ENCODE data around the gene APBA2.

APBA2 gene

GRCh38 chr15:28896951-28897350 is 11.2 kb downstream of the APBA2 start:
- peak; percentile 83 for DNase-seq (ENCODE audit: low spot score)

GRCh38 chr15:28897861-28898585 is 12.2 kb downstream of the APBA2 start:
- no peak for DNase-seq (ENCODE audit: low spot score)

GRCh38 chr15:28899061-28899738 is 13.4 kb downstream of the APBA2 start:
- peak; percentile 25 for DNase-seq (ENCODE audit: low spot score)

GRCh38 chr15:28900041-28900891 is 14.5 kb downstream of the APBA2 start:
- no peak for DNase-seq (ENCODE audit: low spot score)

- DNase-seq (ENCODE audit: low spot score), result no peak
Measured at GRCh38 chr15:28900892-28901586, 15.3 kb downstream of the APBA2 start.

GRCh38 chr15:28901587-28901980 is 15.8 kb downstream of the APBA2 start:
- no peak for DNase-seq (ENCODE audit: low spot score)

GRCh38 chr15:28901987-28902745 is 16.4 kb downstream of the APBA2 start:
- no peak for DNase-seq (ENCODE audit: low spot score)

- no peak for DNase-seq (ENCODE audit: low spot score)
Measured at GRCh38 chr15:28902856-28903255, 17.1 kb downstream of the APBA2 start.

GRCh38 chr15:28903555-28903954 is 17.8 kb downstream of the APBA2 start:
- DNase-seq (ENCODE audit: low spot score), result no peak

GRCh38 chr15:28904003-28904402 is 18.2 kb downstream of the APBA2 start:
- DNase-seq (ENCODE audit: low spot score), result no peak

GRCh38 chr15:28904541-28905315 is 19.0 kb downstream of the APBA2 start:
- DNase-seq (ENCODE audit: low spot score), result no peak

GRCh38 chr15:28907338-28907960 is 21.7 kb downstream of the APBA2 start:
- no peak for DNase-seq (ENCODE audit: low spot score)

- no peak for DNase-seq (ENCODE audit: low spot score)
Measured at GRCh38 chr15:28909958-28910500, 24.3 kb downstream of the APBA2 start.

GRCh38 chr15:28911310-28911931 is 25.6 kb downstream of the APBA2 start:
- no peak for DNase-seq (ENCODE audit: low spot score)

- DNase-seq (ENCODE audit: low spot score), result no peak
Measured at GRCh38 chr15:28912422-28912821, 26.6 kb downstream of the APBA2 start.

- no peak for DNase-seq (ENCODE audit: low spot score)
Measured at GRCh38 chr15:28913171-28913765, 27.5 kb downstream of the APBA2 start.

- DNase-seq (ENCODE audit: low spot score), result no peak
Measured at GRCh38 chr15:28914046-28914445, 28.3 kb downstream of the APBA2 start.

GRCh38 chr15:28914483-28915023 is 28.8 kb downstream of the APBA2 start:
- DNase-seq (ENCODE audit: low spot score), result no peak

Data from kidney tubule cell (primary cell).